Measurements from ENCODE around the gene MTREX.

MTREX gene

DNA sequence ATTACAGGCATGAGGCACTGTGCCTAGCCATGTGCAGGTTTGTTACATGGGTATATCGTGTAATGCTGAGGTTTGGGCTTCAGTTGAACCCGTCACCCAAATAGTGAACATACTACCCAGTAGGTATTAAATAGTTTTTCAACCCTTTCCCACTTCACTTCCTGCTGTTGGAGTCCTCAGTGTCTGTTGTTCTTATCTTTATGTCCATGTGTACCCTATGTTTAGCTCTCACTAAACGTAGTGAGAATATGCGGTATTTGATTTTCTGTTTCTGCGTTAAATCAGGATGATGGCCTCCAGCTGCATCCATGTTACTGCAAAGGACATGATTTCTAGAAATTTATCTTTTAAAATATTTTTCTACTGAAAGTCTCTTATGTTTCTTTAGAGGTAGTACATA, 17.8 kb downstream of the MTREX start:
- no peak for DNase-seq

- no peak for DNase-seq
These were observed 19.5 kb downstream of the MTREX start for GRCh38 chr5:55327281-55327680.

- no peak for DNase-seq
These were observed 23.5 kb downstream of the MTREX start for GRCh38 chr5:55331321-55331720.

DNA sequence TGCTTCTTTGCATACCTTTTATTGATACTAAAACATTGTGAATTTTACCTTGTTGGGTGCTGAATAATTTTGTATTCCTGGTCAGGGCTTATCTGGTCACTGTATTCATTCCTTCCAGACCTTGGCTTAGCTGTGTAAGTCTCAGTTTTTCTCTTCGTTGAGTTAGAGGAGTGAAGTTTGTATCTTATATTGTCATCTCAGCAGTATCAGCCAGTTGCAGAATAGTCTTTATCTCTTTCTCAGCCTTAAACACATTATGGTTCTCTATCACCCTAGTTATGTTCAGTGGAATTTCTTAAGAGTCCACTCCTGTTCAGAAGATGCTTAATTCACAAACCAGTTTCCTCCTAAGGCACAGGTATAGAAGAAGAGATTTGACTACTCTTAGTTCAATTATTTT, 25.2 kb downstream of the MTREX start:
- no peak for DNase-seq

DNA sequence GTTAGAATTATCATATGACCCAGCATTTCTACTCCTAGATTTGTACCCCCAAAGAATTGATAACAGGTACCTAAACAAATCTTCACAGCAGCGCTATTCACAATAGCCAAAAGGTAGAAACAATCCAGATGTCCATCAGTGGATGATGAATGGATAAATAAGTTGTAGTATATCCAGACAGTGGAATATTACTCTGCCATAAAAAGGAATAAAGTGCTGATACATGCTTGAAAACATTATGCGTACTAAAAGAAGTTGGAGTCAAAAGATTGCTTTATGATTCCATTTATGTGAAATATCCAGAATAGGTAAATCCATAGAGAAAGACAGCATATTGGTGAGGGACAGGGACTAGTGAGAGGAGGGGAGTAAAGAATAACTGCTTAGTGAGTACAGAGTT, 26.0 kb downstream of the MTREX start:
- no peak for DNase-seq

DNA sequence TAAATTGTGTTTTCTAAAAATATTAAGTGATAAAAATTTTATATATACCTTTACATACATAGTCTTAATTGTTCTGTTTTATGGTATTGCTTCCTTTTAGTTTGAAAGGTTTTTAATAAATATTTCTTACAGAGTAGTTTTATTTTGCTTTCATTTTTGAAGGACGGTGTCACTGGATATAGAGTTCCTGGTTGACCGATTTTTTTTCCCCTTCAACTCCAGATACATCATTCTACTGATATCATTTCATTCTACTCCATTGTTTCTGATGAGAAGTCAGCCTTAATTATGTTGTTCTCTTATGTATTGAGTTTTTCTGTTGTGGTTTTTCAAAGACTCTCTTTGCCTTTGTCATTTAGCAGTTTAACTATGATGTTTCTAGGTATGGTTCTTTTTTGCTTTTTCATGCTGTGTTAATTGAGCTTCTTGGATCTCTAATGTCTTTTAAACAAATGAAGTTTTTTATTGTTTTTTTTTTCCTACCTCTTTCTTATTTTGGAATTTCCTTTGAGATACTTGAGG, 30.4 kb downstream of the MTREX start:
- no peak for DNase-seq

DNA sequence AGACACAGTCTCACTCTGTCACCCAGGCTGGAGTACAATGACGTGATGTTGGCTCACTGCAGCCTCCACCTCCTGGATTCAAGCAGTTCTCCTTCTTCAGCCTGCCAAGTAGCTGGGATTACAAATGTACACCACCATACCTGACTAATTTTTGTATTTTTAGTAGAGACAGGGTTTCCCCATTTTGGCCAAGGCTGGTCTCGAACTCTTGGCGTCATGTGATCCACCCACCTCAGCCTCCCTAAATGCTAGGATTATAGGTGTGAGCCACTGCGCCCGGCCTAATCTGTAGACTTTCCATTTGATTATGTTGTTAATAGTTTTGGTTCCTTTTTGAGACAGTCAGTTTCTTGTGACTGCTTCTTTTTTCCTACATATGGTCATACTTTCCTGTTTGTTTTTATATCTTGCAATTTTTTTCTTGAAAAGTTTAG, 31.0 kb downstream of the MTREX start:
- DNase-seq = no peak

DNA sequence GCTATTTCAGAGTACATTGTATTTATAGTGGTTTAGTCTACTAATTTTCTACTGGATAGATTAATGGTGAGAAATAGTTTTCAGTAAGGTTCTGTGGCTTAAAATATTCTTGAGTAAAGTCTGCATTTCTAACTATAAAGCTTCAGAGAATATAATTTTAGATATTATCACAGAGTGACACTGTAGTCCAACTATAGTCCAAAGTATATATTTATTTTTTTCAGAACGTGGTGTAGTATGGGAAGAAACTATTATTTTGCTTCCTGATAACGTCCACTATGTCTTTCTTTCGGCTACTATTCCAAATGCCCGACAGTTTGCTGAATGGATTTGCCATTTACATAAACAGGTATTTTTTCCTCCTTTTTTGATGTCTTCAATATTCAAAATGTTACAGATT, 35.3 kb downstream of the MTREX start:
- no peak for DNase-seq

DNA sequence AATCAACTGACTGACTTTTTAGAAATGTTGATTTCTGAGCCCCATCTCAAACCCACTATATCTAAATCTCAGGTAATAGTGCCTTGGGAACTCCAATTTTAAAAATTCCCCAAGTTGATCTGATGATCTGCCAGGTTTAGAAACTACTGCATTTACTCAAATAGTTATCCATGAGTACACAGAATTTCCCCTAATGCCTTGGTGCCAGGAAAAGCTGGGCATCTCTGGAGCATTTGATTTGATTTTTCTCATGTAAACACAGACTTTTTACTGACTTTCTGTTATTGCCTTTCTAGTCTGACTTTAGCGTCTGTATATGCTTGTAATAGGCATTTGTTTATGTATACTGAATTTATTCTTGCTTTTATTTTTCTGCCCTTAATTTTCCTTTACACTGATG, 35.8 kb downstream of the MTREX start:
- DNase-seq = no peak

DNA sequence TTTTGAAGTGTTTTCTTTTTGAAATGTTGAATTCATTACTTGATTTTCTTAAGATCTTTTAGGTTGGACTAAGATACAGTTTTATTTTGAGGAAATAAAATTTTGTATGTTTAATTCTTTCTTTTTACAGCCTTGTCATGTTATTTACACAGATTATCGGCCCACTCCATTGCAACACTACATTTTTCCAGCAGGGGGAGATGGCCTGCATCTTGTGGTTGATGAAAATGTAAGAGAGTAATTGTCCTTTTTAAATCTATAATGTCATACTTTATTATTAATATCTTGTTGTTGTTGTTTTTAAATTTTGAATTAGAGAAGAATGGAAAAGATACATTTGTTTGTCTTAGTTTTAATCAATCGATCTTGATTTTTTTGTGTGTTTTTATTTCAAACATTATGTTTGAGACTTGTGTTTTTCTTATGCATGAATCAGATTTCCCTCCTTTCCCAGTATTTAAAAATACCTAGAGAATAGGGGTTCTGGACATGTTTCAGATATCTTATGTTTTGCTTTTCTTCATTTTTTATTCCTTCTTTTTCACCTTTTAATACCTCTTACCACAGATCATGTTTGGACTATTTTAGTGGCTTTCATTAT, 36.7 kb downstream of the MTREX start:
- DNase-seq = no peak

DNA sequence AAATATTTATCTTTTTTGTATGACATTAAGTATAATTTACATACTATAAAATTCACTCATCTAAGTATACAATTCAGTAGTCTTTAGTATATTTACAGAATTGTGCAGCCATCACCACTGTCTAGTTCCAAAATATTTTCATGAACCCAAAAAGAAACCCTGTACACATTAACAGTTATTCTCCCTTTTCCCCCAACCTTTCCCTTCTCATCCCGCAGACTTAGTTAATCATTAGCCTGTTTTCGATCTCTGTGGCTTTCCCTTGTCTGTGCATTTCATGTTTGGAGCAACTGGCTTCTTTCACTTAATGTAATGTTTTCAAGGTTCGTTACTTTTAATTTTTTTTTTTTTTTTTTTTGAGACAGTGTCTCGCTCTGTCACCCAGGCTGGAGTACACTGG, 37.5 kb downstream of the MTREX start:
- DNase-seq = no peak

DNA sequence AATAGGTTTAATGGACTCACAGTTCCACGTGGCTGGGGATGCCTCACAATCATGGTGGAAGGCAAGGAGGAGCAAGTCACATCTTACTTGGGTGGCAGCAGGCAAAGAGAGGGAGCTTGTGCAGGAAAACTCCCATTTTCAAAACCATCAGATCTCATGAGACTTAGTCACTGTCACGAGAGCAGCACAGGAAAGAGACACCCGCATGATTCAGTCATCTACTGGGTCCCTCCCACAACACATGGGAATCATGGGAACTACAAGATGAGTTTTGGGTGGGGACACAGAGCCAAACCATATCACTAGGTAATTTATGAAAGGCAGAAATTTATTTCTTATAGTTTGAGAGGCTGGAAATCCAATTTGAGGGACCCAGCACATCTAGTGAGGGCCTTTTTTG, 40.0 kb downstream of the MTREX start:
- no peak for DNase-seq

- no peak for DNase-seq
These were observed 43.0 kb downstream of the MTREX start for GRCh38 chr5:55350754-55351153.

GRCh38 chr5:55356896-55357295, 49.1 kb downstream of the MTREX start:
- no peak for DNase-seq

GRCh38 chr5:55360190-55360589, 52.4 kb downstream of the MTREX start:
- no peak for DNase-seq

DNA sequence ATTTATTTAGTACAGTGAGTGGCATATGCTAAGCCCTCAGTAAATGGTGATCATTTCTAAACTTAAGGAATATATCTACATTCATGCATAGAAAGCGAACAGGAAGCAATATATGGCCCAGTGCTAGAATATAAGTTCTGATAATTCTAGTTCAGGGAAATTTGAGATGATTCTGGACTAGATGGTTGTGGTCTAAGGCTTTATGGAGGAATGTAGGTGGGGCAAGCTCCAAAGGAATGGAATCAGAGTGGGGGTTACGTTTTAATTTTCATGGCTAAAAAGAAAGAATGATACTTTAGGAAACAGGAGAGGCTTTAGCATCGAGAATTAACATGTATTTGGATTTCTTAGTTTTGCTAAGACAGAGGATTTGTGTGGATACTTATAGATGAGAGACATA, 56.1 kb downstream of the MTREX start:
- DNase-seq = no peak

DNA sequence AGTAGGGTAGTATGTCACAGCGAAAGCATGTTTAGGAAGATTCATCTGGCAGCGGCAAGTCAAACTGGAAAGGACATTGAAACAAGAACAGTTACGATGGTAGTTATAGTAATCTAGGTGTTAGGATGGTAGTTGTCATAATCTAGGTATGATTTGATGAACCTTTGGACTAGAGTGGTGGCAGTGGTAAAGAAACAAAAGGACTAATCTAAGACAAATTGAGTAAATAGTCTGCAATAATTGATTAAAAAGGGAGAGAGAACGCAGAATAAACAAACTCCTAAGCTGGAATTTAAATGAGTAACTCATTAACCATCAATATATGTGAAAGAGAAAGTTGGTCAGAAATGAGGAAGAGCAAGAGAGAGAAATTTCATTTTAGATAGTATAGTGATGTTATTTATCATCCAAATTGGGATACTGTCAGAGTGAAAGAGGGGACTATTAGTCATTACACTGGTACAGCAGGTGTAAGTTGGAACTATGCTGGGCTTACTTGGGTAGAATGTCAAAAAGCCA, 56.8 kb downstream of the MTREX start:
- DNase-seq = no peak

- no peak for DNase-seq
These were observed 62.6 kb downstream of the MTREX start for GRCh38 chr5:55370291-55370925.

DNA sequence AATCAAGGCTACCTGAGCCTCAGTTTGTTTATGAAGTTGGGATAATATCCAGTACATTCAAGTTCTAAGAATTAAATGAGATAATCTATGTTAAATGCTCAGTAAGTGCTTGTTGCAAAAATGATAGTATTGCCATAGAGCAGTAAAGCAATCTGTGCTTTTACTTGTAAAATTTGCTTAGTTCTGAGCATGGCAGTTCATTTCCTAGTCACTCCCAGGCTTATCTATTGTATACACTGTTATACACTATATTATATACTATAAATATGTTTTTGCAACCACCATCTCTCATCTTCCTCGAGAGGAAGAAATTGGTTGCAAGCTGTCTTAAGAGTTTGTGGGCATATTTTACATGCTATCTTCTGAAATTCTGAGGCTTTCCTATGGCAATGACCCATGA, 63.4 kb downstream of the MTREX start:
- DNase-seq = no peak

GRCh38 chr5:55372130-55372925, 64.5 kb downstream of the MTREX start:
- no peak for DNase-seq

DNA sequence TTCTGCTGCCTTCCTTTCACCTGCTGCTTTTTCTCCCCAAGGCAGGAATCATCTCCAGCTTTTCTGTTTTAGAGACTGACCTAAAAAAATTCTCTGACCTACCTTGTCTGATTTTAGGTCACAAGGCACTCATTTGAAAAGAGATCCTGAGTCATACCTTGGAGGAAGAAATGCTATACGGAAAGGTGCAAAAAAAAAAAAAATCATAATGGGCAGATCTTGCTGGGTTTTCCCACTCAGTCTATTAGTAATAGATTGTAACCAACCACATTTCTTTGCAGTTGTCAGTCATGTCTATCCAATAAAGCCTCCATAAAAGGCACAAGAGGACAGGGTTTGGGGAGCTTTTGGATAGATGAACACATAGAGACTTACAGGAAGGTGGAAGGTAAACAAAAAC, 70.0 kb downstream of the MTREX start:
- DNase-seq = no peak

- DNase-seq = no peak
These were observed 75.5 kb downstream of the MTREX start for GRCh38 chr5:55383254-55383653.

GRCh38 chr5:55384072-55384471, 76.3 kb downstream of the MTREX start:
- DNase-seq = no peak

DNA sequence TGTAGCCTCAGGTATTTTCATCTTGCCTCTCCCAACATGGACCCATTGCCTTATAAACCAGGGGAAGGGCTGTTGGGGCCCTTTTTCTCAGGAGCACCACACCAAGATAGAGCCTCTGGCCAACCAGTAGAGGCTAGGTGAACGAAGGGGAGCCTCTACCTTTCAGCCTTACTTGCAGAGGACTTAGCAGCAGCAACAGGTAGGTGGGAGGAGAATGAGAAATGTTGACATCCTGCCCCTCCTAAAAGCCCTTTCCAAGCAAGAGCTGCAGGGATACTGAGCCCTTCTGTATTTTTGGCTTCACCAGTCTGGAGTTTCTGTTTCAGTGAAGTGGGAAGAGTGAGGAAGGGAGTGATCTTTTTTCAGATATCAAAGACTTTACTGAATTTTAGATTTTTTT, 77.4 kb downstream of the MTREX start:
- DNase-seq = no peak
